Measurements from ENCODE around the gene CHRM5.

- TF ChIP-seq CTCF (conservative IDR thresholded peaks at IDR 0.05) (peak; percentile 25), ZFX (IDR thresholded peaks at IDR 0.05) (no peak)
Measured at GRCh38 chr15:33975022-33975565, 6.8 kb downstream of the CHRM5 start.
